Activated CD4-positive, alpha-beta T cell treated with anti-CD3 and anti-CD28 coated beads, Interleukin-2, amount 50 U/mL, for 1 hour (primary cell): Measurements from ENCODE around the gene IL32.

ENCODE experiments used
- DNase-seq: peaks from one replicate; pipeline ENCODE4 v3.0.0-alpha.2; 2020

The IL32 gene, protein sequence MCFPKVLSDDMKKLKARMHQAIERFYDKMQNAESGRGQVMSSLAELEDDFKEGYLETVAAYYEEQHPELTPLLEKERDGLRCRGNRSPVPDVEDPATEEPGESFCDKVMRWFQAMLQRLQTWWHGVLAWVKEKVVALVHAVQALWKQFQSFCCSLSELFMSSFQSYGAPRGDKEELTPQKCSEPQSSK

DNA sequence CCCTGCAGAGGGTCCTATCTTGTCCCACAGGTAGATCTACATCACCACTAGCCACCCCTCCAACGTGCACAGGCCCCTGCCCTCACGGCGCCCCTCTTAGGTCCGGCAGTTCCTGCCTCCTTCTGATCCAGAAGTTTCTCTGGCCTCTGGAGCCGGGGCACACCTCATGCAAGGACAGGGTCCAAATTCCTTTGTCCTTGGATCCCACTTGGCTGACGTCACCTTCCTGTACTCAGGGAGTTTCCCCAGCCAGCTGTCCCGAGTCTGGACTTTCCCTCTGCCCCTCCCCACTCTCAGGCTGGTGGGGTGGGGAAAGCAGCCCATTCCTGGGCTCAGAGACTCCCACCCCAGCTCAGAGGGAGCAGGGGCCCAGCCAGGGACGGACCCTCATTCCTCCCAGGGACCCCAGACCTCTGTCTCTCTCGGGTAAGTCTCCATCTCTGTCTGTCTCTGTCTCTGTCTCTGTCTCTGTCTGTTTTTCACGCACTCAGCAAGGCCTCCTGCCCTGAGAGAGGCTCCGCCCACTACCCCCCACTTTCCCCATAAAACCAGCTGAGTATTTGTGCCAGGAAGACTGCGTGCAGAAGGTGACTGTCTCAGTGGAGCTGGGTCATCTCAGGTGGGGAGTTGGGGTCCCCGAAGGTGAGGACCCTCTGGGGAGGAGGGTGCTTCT is at the start of gene IL32:
IL32 (plus strand) TSS at position 572 of the 673 bp plus-strand sequence. CDS start 172 bp downstream, outside the sequence.
- DNase-seq, result peak; percentile 60

GRCh38 chr16:3015865-3016521 is 49.4 kb upstream of the IL32 start:
- DNase-seq, result no peak

DNA sequence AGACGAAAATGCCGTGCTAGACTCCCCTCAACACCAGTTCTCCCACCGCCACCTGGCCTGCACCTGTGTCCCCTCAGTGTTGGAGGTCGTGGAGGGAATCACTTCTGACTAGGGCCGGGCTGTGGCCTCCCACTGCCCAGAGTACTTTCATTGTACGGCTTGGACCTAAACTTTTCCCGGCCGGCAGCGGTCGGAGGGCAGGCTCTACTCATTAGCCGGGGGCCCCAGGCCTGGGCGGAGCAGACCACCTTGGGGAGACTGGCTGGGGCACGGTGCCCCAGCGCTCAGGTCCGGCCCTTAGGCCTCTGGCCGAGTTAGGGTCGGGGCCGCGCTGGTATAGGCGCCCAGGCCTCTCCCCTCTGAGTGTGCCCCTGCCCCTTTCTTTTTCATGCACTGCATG is 48.1 kb upstream of the IL32 start:
- DNase-seq, result no peak

DNA sequence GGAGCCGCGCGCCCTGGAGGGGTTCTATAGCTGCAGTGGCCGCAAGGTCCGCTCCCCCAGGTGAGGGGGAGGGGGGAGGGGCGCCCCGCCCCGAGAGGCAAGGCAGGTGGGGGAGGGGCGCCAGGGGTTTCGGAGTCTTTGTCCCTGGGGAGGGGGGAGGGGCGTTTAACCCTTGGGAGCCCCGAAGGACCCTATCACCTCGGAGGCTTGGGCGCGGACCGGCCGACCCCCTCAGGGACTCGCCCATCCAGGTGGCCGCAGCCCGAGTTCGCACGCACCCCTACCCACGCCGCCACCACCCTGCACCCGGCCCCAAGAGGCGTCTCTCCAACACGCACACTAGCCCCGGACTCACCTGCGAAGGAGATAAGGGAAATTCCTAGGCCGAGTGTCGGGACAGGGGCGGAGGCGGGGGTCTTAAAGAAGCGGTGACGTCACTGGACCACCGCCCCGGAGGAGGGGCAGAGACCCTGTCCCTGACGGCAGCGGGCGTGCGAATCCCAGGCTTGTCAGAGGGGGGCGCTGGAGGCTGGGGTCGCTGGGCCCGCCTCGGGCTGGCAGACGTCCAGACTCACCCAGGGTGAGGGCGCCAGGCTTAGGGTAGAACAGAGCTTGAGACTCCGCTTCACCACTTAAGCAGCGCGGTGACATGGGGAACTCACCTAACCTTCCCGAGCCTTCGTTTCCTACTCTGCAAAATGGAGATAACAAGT is 47.5 kb upstream of the IL32 start, which contains the start of gene CLDN6:
CLDN6 (minus strand) TSS at position 390 of the 713 bp plus-strand sequence. CDS start 2,162 bp downstream, outside the sequence.
- no peak for DNase-seq

- no peak for DNase-seq
Measured at GRCh38 chr16:3019594-3020246, 45.7 kb upstream of the IL32 start.

- DNase-seq, result peak; percentile 56
Measured at GRCh38 chr16:3020247-3020603, 45.2 kb upstream of the IL32 start, which contains the start of gene TNFRSF12A. TNFRSF12A (plus strand) TSS chr16:3020368; CDS start chr16:3020398, 30 bp downstream.

GRCh38 chr16:3020604-3021448 is 44.6 kb upstream of the IL32 start:
- DNase-seq, result peak; percentile 72

GRCh38 chr16:3021449-3022207 is 43.8 kb upstream of the IL32 start:
- peak; percentile 79 for DNase-seq

DNA sequence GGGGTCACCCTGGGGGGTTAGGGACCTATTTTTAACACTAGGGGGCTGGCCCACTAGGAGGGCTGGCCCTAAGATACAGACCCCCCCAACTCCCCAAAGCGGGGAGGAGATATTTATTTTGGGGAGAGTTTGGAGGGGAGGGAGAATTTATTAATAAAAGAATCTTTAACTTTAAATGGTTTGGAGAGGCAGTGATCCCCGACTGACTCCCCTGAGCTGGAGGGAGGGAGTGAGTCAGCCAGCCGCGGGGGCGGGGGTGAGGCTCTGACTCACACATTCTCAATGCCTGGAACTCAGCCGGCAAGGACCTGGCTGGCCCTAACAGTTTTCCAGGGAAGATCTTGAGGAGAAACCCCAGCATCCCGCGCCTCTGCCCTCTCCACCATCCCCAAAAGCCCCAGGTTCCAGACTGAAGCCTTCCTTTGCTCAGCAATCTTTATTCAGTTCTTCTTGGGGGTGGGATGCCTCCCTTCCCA is 43.2 kb upstream of the IL32 start:
- DNase-seq, result peak; percentile 81

DNA sequence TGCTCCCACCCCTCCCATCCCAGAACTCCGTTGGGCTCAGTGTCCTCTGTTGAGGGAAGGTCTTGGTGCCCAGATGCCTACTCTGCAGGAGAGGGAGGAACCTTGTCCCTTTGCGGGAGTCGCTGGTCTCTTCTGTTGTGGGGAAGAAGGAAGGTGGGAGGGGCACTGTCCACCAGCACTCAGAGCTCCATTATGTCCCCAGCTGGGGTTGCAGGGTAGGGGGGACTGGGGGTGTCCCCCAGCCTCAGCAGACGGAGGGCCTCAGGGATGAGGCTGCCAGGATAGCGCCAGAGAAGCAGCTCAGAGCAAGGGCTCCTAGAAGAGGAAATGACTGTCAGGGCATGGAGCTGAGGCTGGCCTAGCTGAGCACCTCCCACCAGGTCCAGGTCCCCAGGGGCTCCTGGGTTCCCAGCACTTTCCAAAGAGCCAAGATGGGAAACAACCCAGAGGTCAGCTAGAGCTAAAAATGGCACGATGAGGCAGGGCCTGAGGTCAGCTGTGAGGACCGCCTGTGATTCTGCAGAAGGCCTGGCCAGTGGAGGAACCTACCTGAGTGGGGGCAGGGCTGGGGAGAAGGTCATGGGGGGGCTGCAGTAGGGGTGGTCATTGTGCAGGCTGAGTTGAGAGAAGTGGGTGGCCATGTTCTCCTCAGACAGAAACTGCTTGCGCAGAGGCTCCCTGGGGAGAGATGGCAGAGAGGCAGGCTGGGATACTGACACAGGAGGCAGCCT is 42.6 kb upstream of the IL32 start:
- DNase-seq, result no peak

DNA sequence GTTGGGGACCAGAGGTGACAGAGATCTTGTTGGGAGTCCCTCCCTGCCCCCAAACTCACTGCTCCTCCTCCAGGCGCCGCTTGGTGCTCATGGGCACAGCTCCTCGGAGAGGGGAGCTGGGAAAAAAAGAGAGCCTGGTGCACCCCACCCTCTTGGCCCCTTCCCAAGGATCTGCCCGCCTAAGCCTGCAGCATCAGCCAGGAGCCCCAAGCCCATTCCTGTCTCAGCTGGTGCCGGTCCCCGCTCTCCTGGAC is 42.1 kb upstream of the IL32 start:
- DNase-seq, result no peak

- DNase-seq, result peak; percentile 95
Measured at GRCh38 chr16:3023669-3024478, 41.6 kb upstream of the IL32 start, which contains the start of the genes HCFC1R1 and THOC6. HCFC1R1 (minus strand) TSS chr16:3023942; CDS start chr16:3023941, 1 bp downstream. THOC6 (plus strand) TSS chr16:3024035; CDS start chr16:3024327, 292 bp downstream.

DNA sequence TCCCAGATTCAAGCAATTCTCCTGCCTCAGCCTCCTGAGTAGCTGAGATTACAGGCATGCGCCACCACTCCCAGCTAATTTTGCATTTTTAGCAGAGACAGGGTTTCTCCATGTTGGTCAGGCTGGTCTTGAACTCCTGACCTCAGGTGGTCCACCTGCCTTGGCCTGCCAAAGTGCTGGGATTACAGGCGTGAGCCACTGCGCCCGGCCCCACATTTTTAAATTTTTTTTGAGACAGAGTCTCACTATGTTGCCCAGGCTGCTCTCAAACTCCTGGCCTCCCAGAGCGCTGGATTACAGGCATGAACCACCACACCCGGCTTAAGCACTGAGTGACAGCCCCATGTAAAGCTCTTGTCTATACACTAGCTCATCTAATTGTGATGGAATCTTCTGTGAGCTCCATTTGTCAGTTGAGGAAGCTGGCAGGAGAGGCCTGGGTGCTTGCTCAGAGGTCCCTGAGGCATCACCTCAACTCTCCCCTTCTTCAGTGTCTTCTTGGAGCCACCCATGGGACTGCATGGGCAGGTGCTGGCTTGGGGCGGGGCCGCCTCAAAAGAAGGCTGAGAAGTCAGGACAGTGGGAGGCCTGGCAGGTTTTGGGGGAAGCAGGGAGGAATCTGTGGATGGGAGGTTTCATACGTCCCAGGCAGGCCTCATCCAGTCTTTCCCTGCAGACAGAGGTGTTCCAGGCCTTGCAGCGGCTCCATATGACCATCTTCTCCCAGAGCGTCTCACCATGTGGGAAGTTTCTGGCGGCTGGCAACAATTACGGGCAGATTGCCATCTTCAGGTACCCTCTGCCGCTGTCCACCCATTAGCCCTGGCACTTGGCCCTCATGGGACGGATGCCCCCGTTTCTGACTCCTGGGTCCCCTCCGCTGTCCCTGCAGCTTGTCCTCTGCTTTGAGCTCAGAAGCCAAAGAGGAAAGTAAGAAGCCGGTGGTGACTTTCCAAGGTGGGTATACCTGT is 40.1 kb upstream of the IL32 start:
- no peak for DNase-seq

DNA sequence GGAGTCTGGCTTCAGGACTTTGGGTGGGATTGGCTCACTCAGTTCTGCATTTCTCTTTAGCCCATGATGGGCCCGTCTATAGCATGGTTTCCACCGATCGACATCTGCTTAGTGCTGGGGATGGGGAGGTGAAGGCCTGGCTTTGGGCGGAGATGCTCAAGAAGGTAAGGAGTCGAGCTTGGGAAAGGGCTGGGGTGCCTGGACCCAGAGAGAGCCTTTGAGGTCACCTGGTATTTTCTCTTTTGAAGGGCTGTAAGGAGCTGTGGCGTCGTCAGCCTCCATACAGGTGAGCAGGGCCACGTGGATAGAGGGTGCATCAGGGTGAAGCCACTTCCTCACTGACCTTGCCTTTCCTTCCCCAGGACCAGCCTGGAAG is 39.4 kb upstream of the IL32 start:
- DNase-seq, result no peak

GRCh38 chr16:3026609-3027488 is 38.6 kb upstream of the IL32 start:
- no peak for DNase-seq

- DNase-seq, result no peak
Measured at GRCh38 chr16:3027489-3027795, 38.0 kb upstream of the IL32 start.

- peak; percentile 88 for DNase-seq
Measured at GRCh38 chr16:3027983-3028715, 37.3 kb upstream of the IL32 start.
